Fibroblast of mammary gland (primary cell): ENCODE results near the gene NRG3.

Source experiments
- DNase-seq: peaks from one replicate; pipeline ENCODE4 v3.0.0-alpha.2; 2010; ENCODE audit warnings: low read depth
- H3K4me3 ChIP-seq: 2 replicates; pipeline ENCODE4 v1.5.1; 2011; ENCODE audit warnings: low read depth, mild to moderate bottlenecking, low read length, moderate library complexity; ENCODE audit not compliant: control insufficient read depth
- CTCF ChIP-seq: conservative IDR thresholded peaks from 2 replicates; pipeline ENCODE4 v1.5.1; 2011; ENCODE audit warnings: low read depth, low read length, inconsistent platforms; ENCODE audit not compliant: control insufficient read depth, insufficient read depth

The NRG3 gene

DNA sequence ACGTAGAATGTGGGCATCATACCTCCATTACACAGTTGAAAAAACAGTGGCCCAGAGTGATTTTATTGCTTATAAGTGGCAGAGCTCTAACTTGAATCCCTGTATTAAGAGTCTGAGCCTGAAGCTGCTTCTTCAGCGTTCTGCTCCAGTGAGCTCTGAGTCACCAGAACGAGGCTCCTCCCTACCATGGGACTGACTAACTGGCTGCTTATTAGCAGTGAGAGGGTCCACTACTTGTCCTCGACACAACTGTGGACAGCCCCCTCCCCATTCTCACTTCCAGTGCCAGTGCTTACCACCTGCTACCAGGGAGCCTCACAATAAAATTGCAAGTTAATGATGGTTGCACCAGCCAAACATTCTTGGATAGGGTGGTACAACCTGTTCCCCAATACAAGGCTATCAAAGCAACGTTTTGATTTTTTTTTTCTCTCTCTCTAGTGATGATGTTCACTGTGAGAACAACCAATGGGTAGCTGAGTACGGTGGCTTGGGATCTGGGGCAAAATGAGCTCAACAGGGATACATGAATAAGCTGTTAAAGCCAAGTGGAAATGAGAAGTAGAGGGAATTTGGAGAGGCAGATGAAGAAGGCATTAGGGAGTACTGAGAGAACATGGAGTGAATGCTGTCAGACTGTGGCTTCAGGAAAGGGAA is 2.7 kb upstream of the NRG3 start:
- H3K4me3 ChIP-seq: no peak overlapping the region
- no peak for DNase-seq
- no peak for TF ChIP-seq CTCF

- H3K4me3 ChIP-seq: no peak overlapping the region
- no peak for TF ChIP-seq CTCF
- DNase-seq: no peak
These were observed 1.6 kb upstream of the NRG3 start for GRCh38 chr10:81873231-81873931.

GRCh38 chr10:81873932-81874816 is 820 bp upstream of the NRG3 start:
- peak; percentile 2 for DNase-seq
- TF ChIP-seq CTCF: no peak
- no peak overlapping the region for H3K4me3 ChIP-seq

DNA sequence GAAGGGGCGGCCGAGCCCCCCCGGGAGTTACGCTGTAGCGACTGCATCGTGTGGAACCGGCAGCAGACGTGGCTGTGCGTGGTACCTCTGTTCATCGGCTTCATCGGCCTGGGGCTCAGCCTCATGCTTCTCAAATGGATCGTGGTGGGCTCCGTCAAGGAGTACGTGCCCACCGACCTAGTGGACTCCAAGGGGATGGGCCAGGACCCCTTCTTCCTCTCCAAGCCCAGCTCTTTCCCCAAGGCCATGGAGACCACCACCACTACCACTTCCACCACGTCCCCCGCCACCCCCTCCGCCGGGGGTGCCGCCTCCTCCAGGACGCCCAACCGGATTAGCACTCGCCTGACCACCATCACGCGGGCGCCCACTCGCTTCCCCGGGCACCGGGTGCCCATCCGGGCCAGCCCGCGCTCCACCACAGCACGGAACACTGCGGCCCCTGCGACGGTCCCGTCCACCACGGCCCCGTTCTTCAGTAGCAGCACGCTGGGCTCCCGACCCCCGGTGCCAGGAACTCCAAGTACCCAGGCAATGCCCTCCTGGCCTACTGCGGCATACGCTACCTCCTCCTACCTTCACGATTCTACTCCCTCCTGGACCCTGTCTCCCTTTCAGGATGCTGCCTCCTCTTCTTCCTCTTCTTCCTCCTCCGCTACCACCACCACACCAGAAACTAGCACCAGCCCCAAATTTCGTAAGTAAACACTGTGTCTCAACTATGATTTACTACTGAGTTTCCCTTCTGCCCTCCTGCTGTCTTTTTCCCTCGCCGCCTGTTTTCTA is 666 bp downstream of the NRG3 start:
- no peak for TF ChIP-seq CTCF
- no peak for DNase-seq
- H3K4me3 ChIP-seq: no peak overlapping the region

DNA sequence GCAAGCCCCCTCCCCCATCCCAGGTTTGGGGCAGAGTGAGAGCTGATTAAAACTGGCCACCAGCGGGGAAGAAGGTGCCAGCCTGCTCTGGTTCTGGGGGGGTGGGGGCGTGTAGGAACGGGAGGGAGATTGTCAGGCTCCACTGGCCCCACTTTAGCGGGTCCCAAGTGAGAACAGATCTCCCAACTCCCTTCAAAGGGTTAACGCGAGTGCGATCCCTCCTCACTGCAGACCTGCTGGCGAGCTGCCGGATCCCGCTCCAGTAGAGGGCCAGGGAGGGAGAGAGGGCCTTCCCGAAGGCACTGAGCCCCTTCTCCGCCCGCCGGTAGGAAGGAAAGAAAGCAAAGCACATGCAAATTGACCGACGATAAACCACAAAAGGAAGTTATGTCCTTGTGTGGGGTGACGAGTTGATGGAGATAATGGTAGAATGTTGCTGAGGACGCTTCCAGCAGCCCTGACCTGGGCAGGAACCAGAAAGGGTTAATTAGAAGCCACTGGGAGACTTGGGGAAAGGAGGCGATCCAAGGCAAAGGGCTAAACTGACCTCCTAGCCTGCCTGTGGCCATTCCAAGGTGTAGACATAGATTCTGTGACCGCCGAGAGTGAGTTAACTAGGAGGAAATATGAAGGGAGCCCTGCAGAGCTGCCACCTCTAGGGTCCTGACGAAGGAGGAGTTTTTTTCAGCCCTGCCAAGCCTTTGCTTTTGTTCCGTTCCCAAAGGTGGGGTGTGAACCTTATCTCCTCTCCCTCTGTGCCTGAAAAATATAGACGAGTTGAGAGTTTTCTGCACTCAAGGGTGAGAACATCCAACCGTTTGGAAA is 1.5 kb downstream of the NRG3 start:
- no peak for DNase-seq
- H3K4me3 ChIP-seq: no peak overlapping the region
- TF ChIP-seq CTCF: no peak
